ENCODE data around the gene FAM114A2. TPM values are rescaled to one million over a fixed set of nuclear protein-coding genes. Genes with fewer than 3 reads are reported as not detected.

The FAM114A2 gene
- polyA plus RNA-seq, 1 donor from 2014 or later: 24.8 TPM

GRCh38 chr5:153979028-153979783 is 59.5 kb downstream of the FAM114A2 start:
- no peak overlapping the region for H3K9ac ChIP-seq (ENCODE audit: low read length)
- no peaks in the 10 kb centered on the region for H3K9me2 ChIP-seq (ENCODE audit: insufficient read depth, low read length)
- no peaks in the 10 kb centered on the region for H3K36me3 ChIP-seq (ENCODE audit: insufficient read depth, low read length)

DNA sequence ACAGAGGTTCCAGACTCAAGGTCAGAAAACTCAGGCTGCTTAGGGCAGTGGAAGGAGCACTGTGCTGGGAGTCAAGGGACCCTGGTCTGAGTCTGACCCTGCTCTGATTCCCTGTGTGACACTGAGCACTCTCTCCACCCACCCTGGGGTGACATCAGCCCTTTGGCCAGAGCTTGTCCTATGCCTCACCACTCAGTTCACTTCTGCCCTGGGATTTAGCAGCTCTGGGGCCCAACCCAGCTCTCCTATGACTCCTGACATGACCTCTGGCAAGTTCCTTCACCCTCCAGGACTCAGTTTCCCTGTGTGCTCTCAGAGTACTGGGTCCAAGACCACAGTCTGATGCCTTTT is 63.9 kb downstream of the FAM114A2 start:
- Histone ChIP-seq H3K4me3 (ENCODE audit: low read length) (no peak overlapping the region), H3K9me3 (ENCODE audit: low read length) (no peaks in the 10 kb centered on the region), H3K27ac (ENCODE audit: low read length) (no peak overlapping the region), H3K4me2 (ENCODE audit: low read length) (no peak overlapping the region), H3K36me3 (ENCODE audit: insufficient read depth, low read length) (no peaks in the 10 kb centered on the region), H3K27me3 (ENCODE audit: insufficient read depth, low read depth, low read length) (no peaks in the 10 kb centered on the region), H4K20me1 (ENCODE audit: insufficient read depth) (no peaks in the 10 kb centered on the region), H3F3A (ENCODE audit: insufficient read depth, low read length, poor library complexity, severe bottlenecking) (no peaks in the 10 kb centered on the region), H3K9me2 (ENCODE audit: insufficient read depth, low read length) (no peaks in the 10 kb centered on the region), H3K9ac (ENCODE audit: low read length) (no peak overlapping the region), H2AFZ (ENCODE audit: low read depth, low read length) (no peak overlapping the region), H3K79me2 (replicated peaks; ENCODE audit: insufficient read depth, low read length) (no peaks in the 10 kb centered on the region)
- TF ChIP-seq TAF1 (IDR thresholded peaks at IDR 0.05; ENCODE audit: low read depth) (no peak), RAD21 (conservative IDR thresholded peaks at IDR 0.05) (no peak), EP300 (conservative IDR thresholded peaks at IDR 0.05; ENCODE audit: poor library complexity, severe bottlenecking) (no peak), MXI1 (conservative IDR thresholded peaks at IDR 0.05; ENCODE audit: poor library complexity, severe bottlenecking) (no peak), POLR2AphosphoS5 (IDR thresholded peaks at IDR 0.05) (no peak), EZH2 (IDR thresholded peaks at IDR 0.05; ENCODE audit: borderline replicate concordance, insufficient read depth, low read length, poor library complexity, severe bottlenecking) (no peak), SMC3 (conservative IDR thresholded peaks at IDR 0.05; ENCODE audit: poor library complexity) (no peak), CTCF (IDR thresholded peaks at IDR 0.05; ENCODE audit: poor library complexity, severe bottlenecking) (no peak)
- TF ChIP-seq, protein P1, sequence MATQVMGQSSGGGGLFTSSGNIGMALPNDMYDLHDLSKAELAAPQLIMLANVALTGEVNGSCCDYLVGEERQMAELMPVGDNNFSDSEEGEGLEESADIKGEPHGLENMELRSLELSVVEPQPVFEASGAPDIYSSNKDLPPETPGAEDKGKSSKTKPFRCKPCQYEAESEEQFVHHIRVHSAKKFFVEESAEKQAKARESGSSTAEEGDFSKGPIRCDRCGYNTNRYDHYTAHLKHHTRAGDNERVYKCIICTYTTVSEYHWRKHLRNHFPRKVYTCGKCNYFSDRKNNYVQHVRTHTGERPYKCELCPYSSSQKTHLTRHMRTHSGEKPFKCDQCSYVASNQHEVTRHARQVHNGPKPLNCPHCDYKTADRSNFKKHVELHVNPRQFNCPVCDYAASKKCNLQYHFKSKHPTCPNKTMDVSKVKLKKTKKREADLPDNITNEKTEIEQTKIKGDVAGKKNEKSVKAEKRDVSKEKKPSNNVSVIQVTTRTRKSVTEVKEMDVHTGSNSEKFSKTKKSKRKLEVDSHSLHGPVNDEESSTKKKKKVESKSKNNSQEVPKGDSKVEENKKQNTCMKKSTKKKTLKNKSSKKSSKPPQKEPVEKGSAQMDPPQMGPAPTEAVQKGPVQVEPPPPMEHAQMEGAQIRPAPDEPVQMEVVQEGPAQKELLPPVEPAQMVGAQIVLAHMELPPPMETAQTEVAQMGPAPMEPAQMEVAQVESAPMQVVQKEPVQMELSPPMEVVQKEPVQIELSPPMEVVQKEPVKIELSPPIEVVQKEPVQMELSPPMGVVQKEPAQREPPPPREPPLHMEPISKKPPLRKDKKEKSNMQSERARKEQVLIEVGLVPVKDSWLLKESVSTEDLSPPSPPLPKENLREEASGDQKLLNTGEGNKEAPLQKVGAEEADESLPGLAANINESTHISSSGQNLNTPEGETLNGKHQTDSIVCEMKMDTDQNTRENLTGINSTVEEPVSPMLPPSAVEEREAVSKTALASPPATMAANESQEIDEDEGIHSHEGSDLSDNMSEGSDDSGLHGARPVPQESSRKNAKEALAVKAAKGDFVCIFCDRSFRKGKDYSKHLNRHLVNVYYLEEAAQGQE (IDR thresholded peaks at IDR 0.05; ENCODE audit: borderline replicate concordance): no peak

More at GRCh38 chr5:153979028-153979783, 59.5 kb downstream of the FAM114A2 start:
- Histone ChIP-seq H3K79me2 (replicated peaks; ENCODE audit: insufficient read depth, low read length) (no peaks in the 10 kb centered on the region), H3K9me3 (ENCODE audit: low read length) (no peaks in the 10 kb centered on the region), H3K4me3 (ENCODE audit: low read length) (no peak overlapping the region), H3K27me3 (ENCODE audit: insufficient read depth, low read depth, low read length) (no peaks in the 10 kb centered on the region), H2AFZ (ENCODE audit: low read depth, low read length) (no peak overlapping the region), H4K20me1 (ENCODE audit: insufficient read depth) (no peaks in the 10 kb centered on the region), H3K4me2 (ENCODE audit: low read length) (no peak overlapping the region), H3F3A (ENCODE audit: insufficient read depth, low read length, poor library complexity, severe bottlenecking) (no peaks in the 10 kb centered on the region), H3K27ac (ENCODE audit: low read length) (no peak overlapping the region)
- TF ChIP-seq MXI1 (conservative IDR thresholded peaks at IDR 0.05; ENCODE audit: poor library complexity, severe bottlenecking) (no peak), EZH2 (IDR thresholded peaks at IDR 0.05; ENCODE audit: borderline replicate concordance, insufficient read depth, low read length, poor library complexity, severe bottlenecking) (no peak)
